AG04450 (cell line): ENCODE data around the gene QKI. TPM values are rescaled to one million over a fixed set of nuclear protein-coding genes. Genes with fewer than 3 reads are reported as not detected.

Experiments used
- CTCF ChIA-PET: fragments of 300-600, 350-600 bp; formaldehyde crosslinking; extraction: SDS; loops from one replicate; lab custom pipeline; 2022; ENCODE audit warnings: antibody characterized with exemption, inconsistent platforms; lab: Charles Lee
- POLR2A ChIA-PET: fragments of 350-600 bp; formaldehyde crosslinking; extraction: SDS; loops from one replicate; lab custom pipeline; 2021; ENCODE audit warnings: antibody characterized with exemption, inconsistent platforms; lab: Yijun Ruan, JAX
- DNase-seq: peaks from one replicate; pipeline ENCODE4 v3.0.0-alpha.2; 2011; ENCODE audit warnings: low read depth, low spot score
- H3K27ac ChIP-seq: one replicate; pipeline ENCODE4 v1.5.1; 2012; ENCODE audit warnings: low read depth, low read length, control low read depth
- H3K27me3 ChIP-seq: one replicate; pipeline ENCODE4 v1.6.0; 2012; ENCODE audit warnings: low read length; ENCODE audit not compliant: control insufficient read depth, insufficient read depth
- H3K4me3 ChIP-seq: 2 replicates; pipeline ENCODE4 v1.5.1; 2011; ENCODE audit warnings: mild to moderate bottlenecking, low read depth, low read length, control low read depth
- H3K9me3 ChIP-seq: 2 replicates; pipeline ENCODE4 v1.5.1; 2012; ENCODE audit warnings: low read length; ENCODE audit not compliant: control insufficient read depth, insufficient read depth
- polyA plus RNA-seq: library from polyadenylated mRNA; depleted of rRNA; stranded (reverse); fragments of >200 nt; gene quantifications from 2 replicates; pipeline ENCODE4 v1.2.3, GENCODE V29; 2011
- TF ChIP-seq, protein P1 (sequence below): IDR thresholded peaks from 2 replicates; pipeline ENCODE4 v1.5.1; 2011; ENCODE audit warnings: low read depth, low read length, control low read depth, inconsistent platforms

The QKI gene
- polyA plus RNA-seq, 1 experiment = 165 TPM

- no peak overlapping the region for H3K4me3 ChIP-seq
- no peaks in the 10 kb centered on the region for H3K27me3 ChIP-seq
- TF ChIP-seq, protein P1, sequence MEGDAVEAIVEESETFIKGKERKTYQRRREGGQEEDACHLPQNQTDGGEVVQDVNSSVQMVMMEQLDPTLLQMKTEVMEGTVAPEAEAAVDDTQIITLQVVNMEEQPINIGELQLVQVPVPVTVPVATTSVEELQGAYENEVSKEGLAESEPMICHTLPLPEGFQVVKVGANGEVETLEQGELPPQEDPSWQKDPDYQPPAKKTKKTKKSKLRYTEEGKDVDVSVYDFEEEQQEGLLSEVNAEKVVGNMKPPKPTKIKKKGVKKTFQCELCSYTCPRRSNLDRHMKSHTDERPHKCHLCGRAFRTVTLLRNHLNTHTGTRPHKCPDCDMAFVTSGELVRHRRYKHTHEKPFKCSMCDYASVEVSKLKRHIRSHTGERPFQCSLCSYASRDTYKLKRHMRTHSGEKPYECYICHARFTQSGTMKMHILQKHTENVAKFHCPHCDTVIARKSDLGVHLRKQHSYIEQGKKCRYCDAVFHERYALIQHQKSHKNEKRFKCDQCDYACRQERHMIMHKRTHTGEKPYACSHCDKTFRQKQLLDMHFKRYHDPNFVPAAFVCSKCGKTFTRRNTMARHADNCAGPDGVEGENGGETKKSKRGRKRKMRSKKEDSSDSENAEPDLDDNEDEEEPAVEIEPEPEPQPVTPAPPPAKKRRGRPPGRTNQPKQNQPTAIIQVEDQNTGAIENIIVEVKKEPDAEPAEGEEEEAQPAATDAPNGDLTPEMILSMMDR = no peak
- no peak overlapping the region for H3K27ac ChIP-seq
- no peak for DNase-seq
- POLR2A ChIA-PET = no interaction called here
- CTCF ChIA-PET = interaction anchor here (1.2 kb wide), 1 partner anchor 38 kb away, joined by 4 read pairs; no protein-coding TSS in a partner anchor
- no peaks in the 10 kb centered on the region for H3K9me3 ChIP-seq
Observed at GRCh38 chr6:163454425-163454824, 39.9 kb downstream of the QKI start.

DNA sequence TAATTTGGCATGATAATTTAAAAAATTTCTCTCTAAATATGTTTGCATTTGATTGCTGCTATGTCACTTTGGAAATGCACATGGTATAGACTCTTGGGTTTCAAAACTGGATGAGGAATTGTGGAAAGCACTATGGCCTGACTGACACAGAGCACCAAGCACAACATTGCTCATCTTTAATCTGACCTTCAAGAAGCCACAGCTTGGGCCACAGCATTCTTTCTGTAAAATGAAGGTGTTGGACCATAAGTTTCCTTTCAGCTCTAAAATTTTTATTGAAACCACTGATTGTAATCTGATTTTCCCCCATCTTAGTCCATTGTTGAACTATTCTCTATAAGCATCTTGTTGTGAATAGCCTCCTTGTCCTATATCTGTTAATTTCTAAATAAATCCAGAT, 41.0 kb downstream of the QKI start:
- CTCF ChIA-PET = interaction anchor here (1.2 kb wide), 1 partner anchor 39 kb away, joined by 4 read pairs; no protein-coding TSS in a partner anchor
- Histone ChIP-seq H3K4me3 (no peak overlapping the region), H3K27ac (no peak overlapping the region), H3K9me3 (no peaks in the 10 kb centered on the region), H3K27me3 (no peaks in the 10 kb centered on the region)
- no peak for DNase-seq
- TF ChIP-seq, protein P1 = no peak
- POLR2A ChIA-PET = no interaction called here

GRCh38 chr6:163457637-163458561, 43.4 kb downstream of the QKI start:
- no peaks in the 10 kb centered on the region for H3K27me3 ChIP-seq
- DNase-seq = peak; percentile 81
- H3K27ac ChIP-seq = peak overlapping the region; percentile 59
- no peak overlapping the region for H3K4me3 ChIP-seq
- POLR2A ChIA-PET = no interaction called here
- H3K9me3 ChIP-seq = no peaks in the 10 kb centered on the region
- CTCF ChIA-PET = no interaction called here
- TF ChIP-seq, protein P1 = 0 out of 2 replicates have a peak, but pooled peaks have one; percentile 4

- ChIA-PET POLR2A (no interaction called here), CTCF (no interaction called here)
- Histone ChIP-seq H3K4me3 (no peak overlapping the region), H3K27me3 (no peaks in the 10 kb centered on the region), H3K9me3 (no peaks in the 10 kb centered on the region), H3K27ac (no peak overlapping the region)
- DNase-seq = no peak
- TF ChIP-seq, protein P1 = no peak
Observed at GRCh38 chr6:163459007-163459406, 44.5 kb downstream of the QKI start.

DNA sequence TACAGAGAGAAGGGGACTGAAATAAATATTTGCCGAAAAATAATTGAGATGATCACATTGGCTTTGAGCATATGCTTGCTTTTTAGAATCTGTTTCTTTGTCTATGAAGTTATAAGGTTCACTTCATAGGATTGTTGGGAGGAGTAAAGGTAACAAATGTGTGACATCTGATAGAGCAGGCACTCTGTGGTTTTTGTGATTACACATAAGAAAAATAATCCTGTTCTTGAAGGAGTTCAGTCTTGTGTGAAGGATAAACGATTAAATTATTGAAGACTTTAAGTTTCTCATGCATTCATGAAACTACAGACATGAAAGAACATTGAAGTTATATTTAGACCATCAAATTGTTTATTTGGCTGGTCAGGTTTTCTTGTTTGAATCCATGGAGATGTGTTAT, 45.0 kb downstream of the QKI start:
- ChIA-PET POLR2A (no interaction called here), CTCF (no interaction called here)
- H3K27me3 ChIP-seq = no peaks in the 10 kb centered on the region
- no peak overlapping the region for H3K27ac ChIP-seq
- TF ChIP-seq, protein P1 = no peak
- DNase-seq = no peak
- H3K4me3 ChIP-seq = no peak overlapping the region
- H3K9me3 ChIP-seq = no peaks in the 10 kb centered on the region
